ENCODE data around the gene SOCS7. TPM values are rescaled to one million over a fixed set of nuclear protein-coding genes. Genes with fewer than 3 reads are reported as not detected.

Gene SOCS7
- total RNA-seq, 4 donors from 2014 or later = 3.0 to 20.1 (median 15.2) TPM

GRCh38 chr17:38338535-38338934 lies 13.1 kb upstream of the SOCS7 start:
- Histone ChIP-seq H3K27me3 (peaks cover 4% of the 10 kb centered on the region), H3K4me3 (no peak overlapping the region), H3K4me1 (peaks cover 0 to 3% (median 0%) of the 10 kb centered on the region in 4 donors), H3K36me3 (no peaks in the 10 kb centered on the region), H3K27ac (no peak overlapping the region), H3K9me3 (no peaks in the 10 kb centered on the region)
- intact Hi-C loops (cut with DNase I; ENCODE audit: low total_unique reads) = no loop called here
- in situ Hi-C loops (cut with MboI; ENCODE audit: low pct_ligation_motif_present in 1 of 4, low pct_unique_long_range_greater_than_20kb in 1 of 4, low sequenced_read_pairs in 3 of 4) = no loop called here
- TF ChIP-seq POLR2A (IDR thresholded peaks at IDR 0.05) = no peak
- TF ChIP-seq POLR2AphosphoS5 (IDR thresholded peaks at IDR 0.05) = no peak
- TF ChIP-seq EP300 (IDR thresholded peaks at IDR 0.05; ENCODE audit: low read depth) = no peak
- TF ChIP-seq CTCF (IDR thresholded peaks at IDR 0.05) = no peak
- DNase-seq = no peak
- 91% methylated on average over 4 of the region's 4 CpGs; no CpG with 5 or more reads in 1 of the 2 donors for WGBS, 2 donors (ENCODE audit: low coverage in 1 of 2)

GRCh38 chr17:38339891-38340290 lies 11.8 kb upstream of the SOCS7 start:
- H3K4me1 ChIP-seq = peaks cover 0 to 3% (median 0%) of the 10 kb centered on the region in 4 donors
- H3K27ac ChIP-seq = no peak overlapping the region
- H3K36me3 ChIP-seq = no peaks in the 10 kb centered on the region
- no peak overlapping the region for H3K4me3 ChIP-seq
- intact Hi-C loops (cut with DNase I; ENCODE audit: low total_unique reads) = no loop called here
- in situ Hi-C loops (cut with MboI; ENCODE audit: low pct_ligation_motif_present in 1 of 4, low pct_unique_long_range_greater_than_20kb in 1 of 4, low sequenced_read_pairs in 3 of 4) = loop anchor here in 1 of 4 donors (10.0 kb wide), 1 partner anchor 75 kb away; no protein-coding TSS in a partner anchor
- no peaks in the 10 kb centered on the region for H3K27me3 ChIP-seq
- no peak for DNase-seq
- H3K9me3 ChIP-seq = no peaks in the 10 kb centered on the region
- TF ChIP-seq EP300 (IDR thresholded peaks at IDR 0.05; ENCODE audit: low read depth) (no peak), CTCF (IDR thresholded peaks at IDR 0.05) (no peak), POLR2A (IDR thresholded peaks at IDR 0.05) (no peak), POLR2AphosphoS5 (IDR thresholded peaks at IDR 0.05) (no peak)

GRCh38 chr17:38341035-38341721 lies 10.5 kb upstream of the SOCS7 start:
- DNase-seq = peak; percentile 43

More at GRCh38 chr17:38341035-38341721, 10.5 kb upstream of the SOCS7 start:
- no peaks in the 10 kb centered on the region for H3K27me3 ChIP-seq
- H3K4me1 ChIP-seq = peaks cover 0 to 3% (median 0%) of the 10 kb centered on the region in 4 donors
- 65 to 100% methylated on average over 1 to 5 of the region's 5 CpGs for WGBS, 2 donors (ENCODE audit: low coverage in 1 of 2)
- in situ Hi-C loops (cut with MboI; ENCODE audit: low pct_ligation_motif_present in 1 of 4, low pct_unique_long_range_greater_than_20kb in 1 of 4, low sequenced_read_pairs in 3 of 4) (loop anchor here in 1 of 4 donors (10.0 kb wide), 1 partner anchor 74 kb away; no protein-coding TSS in a partner anchor), intact Hi-C loops (cut with DNase I; ENCODE audit: low total_unique reads) (no loop called here)
- TF ChIP-seq CTCF (IDR thresholded peaks at IDR 0.05) = no peak
- TF ChIP-seq EP300 (IDR thresholded peaks at IDR 0.05; ENCODE audit: low read depth) = no peak
- TF ChIP-seq POLR2A (IDR thresholded peaks at IDR 0.05) = no peak
- no peak for TF ChIP-seq POLR2AphosphoS5 (IDR thresholded peaks at IDR 0.05)
- no peak overlapping the region for H3K27ac ChIP-seq
- no peaks in the 10 kb centered on the region for H3K36me3 ChIP-seq
- no peaks in the 10 kb centered on the region for H3K9me3 ChIP-seq
- no peak overlapping the region for H3K4me3 ChIP-seq

Measured in transverse colon (tissue), 4 donors.